RCC 7860 (cell line): ENCODE measurements around the gene NBPF26.
"Not testable (repeated sequence)": the region's sequence is repeated elsewhere in the genome, so short reads cannot be mapped to it uniquely, and the experiment has no call there.

ENCODE experiments used
- DNase-seq: peaks from one replicate; pipeline ENCODE4 v3.0.0-alpha.2; 2015; ENCODE audit warnings: low spot score
- FAIRE-seq: peaks from 2 replicates; lab custom pipeline; 2012; peaks lifted over from hg19 to GRCh38; lab: Jason Lieb, UNC

Gene NBPF26

DNA sequence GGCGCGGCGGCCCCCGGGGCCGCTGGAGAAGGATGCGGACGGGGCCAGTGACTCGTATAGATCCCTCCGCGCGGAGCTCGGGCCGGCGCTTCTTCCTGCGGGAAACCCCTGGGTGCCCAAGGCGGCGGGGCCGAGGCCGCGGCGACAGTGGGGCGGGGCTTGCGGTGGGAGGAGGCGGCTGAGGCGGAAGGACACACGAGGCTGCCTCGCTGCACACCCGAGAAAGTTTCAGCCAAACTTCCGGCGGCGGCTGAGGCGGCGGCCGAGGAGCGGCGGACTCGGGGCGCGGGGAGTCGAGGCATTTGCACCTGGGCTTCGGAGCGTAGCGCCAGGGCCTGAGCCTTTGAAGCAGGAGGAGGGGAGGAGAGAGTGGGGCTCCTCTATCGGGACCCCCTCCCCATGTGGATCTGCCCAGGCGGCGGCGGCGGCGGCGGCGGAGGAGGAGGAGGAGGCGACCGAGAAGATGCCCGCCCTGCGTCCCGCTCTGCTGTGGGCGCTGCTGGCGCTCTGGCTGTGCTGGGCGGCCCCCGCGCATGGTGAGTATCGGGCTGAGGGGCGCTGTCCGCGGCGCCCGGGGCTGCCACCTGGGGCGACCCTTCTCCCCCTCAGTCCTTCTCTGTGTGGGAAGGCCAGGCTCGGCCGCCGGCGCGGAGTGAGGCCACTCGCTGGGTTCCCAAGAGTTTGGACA lies at the start of gene NBPF26:
TSS of gene NBPF26 (plus strand) at position 231 of the 688 bp plus-strand sequence.
- peak; percentile 48 for DNase-seq
- not testable (repeated sequence) for FAIRE-seq

DNA sequence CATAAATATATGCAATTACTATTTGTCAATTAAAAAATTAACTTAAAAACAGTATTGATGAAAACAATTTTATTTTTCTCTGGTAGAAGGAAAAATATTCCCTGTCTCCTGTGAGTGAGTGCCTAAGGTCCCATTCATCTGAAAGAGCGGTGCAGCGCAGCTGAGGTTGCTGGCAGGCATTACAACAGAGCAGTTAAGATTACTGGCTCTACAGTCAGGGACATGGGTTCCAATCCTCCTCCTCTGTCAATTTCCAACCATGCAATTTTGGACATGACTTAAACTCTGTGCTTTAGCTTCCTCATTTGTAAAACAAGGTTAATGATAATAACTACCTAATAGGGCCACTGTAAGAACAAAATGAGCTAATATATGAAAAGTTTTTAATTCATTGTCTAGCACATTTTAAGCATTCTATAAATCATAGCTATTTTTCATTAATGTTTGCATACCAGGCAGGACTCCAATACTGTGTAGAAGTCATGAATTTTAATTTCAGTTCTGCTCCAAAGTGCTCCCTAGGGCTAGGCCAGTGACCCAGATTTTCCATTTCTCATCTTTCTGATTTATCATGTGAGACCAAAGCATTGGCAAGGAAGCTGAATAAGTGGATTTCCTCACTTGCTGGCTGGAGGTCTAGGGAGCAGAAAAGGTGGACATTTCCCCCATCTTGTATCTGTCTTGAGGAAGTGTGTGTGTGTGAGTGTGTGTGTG lies 43.5 kb upstream of the NBPF26 start:
- DNase-seq, result not testable (repeated sequence)

DNA sequence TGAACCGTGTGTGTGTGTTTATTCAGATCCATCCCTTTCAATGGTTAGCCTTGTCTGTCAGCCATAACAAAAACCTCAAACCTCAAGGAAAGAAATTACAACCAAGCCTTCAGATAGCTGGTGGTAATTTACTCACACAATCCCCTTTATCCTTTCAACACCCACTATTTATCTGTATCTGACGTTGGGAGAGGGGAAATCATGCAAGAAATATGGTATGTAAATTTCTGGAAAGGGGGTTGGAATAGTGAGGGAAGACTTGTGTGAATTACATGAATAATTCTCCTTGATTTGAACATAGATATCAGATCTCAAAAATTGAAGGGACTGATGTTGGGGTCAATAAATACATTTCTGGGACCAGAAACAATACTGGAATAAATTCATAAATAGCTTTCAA lies 42.8 kb upstream of the NBPF26 start:
- not testable (repeated sequence) for FAIRE-seq, DNase-seq

More for the DNA sequence above, 43.5 kb upstream of the NBPF26 start:
- FAIRE-seq, result not testable (repeated sequence)

DNA sequence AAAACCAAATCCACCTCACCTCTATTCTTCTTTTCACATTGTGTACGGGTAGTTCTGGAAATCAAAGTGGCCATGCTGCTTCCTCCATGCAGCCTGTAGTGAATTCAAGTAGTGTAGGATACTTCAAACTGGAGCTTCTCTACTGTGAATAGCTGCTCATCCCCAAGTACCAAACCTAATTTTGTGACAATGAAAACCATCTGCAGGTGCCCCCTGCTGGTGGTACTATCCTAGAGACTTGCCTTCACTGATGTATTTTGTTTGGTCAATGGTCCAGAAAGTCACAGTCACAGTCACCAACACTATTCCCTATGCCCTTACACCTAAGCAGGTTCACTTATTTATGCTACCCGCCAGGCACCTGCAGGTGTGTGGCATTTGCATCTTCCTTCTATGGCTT lies 39.3 kb upstream of the NBPF26 start:
- FAIRE-seq, DNase-seq: not testable (repeated sequence)

DNA sequence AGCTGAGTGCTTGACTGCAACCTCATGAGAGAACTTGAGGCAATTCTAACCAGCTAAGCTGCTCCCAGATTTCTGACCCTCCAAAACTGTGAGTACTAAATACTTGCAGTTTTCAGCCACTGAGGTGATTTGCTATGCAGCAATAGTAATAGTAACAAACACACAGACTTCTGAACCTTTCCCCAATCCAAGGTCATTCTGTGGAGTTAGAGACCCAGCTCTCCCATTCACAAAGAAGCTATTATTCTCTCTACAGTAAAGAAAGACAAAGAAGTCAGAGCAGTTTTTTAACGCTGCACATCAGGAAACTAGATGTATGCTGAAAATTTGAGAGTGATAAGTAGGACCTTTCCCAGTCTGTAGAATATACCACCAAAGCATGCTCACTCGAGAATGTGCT lies 38.1 kb upstream of the NBPF26 start:
- not testable (repeated sequence) for DNase-seq, FAIRE-seq

DNA sequence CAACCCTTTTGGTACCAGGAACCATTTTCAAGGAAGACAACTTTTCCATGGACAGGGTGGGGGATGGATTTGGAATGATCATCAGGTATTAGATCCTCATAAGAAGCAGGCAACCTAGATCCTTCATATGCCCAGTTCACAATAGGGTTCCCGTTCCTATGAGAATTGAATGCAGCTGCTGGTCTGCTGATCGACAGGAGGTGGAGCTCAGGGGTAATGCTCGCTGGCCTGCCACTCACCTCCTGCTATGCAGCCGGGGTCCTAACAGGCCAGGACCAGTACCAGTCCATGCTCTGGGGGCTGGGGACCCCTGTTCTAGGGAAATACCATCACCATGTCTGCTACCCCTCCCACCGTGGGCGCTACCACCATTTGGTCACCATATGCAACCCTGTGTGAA lies 36.5 kb upstream of the NBPF26 start:
- not testable (repeated sequence) for DNase-seq, FAIRE-seq

DNA sequence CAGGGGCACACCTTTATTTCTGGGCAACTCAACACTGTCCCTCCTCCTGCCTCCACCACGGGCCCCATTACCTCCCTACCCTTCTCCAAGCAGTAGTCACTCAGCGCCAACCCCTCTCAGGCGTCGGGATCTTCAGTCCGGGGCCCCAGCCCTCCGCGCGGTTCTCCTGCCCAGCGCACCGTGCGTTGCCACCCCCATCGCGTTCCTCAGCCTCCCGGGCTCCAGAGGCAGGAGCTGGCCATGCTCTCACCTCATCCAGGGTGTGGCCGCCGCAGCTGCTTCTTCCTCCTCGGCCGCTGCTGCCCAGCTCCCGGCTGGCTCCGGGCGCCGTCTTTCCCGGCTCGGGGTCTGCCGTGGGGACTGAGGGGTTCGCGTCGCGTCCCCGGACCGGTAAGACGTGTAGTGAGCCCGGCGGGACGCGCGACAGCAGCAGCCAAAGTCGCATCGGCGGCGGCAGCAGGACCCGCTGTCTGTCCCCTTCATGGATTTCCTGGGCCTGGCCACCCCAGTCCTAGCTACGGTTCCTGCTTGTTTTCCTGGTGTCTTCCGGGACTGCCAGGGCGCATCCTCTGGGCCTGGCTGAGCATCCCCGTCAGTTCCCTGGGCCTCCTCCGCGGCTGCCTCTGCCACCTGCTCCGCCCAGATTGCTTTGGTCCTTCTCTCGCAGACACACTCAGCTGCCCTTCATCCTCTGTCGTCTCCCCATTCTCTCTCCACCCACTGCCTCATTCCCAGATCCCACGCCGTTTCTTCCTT lies 22.8 kb upstream of the NBPF26 start:
- not testable (repeated sequence) for FAIRE-seq, DNase-seq

DNA sequence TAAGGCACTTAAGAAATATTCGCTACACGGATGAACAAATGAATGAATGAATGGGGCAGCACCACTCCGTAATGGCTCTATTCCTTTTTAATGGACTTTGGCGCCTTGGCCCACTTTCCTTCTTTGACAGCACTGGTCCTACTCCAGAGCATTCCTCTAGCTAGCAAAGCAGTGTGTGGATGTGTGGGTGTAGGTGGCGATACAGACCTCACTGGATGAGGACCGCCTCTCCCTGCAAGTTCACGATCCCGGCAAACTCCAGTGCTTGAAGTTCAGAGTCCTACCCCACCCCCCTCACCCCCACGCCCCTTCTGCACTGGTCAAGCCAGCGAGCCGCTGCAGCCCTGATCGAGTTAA lies 409 bp upstream of the NBPF26 start:
- not testable (repeated sequence) for FAIRE-seq, DNase-seq

DNA sequence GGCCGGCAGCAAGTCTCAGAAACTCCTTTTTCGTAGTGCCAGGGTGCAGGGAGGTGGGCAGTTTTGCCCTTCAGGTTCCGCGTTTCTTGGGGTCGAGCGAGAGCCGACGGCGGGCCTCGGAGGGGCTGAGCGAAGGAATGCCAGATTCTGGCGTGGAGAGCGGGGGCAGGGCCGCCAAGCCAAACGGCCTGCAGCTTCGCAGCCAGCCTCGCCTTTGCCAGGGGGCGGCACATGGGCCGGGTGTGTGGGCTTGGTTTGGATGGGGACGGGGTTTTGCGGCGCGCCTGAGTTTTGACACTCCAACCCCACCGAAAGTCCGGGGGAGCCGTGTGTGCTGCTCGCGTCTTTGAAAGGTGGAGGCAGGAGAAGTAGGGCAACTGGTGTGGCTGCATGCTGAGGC lies 762 bp downstream of the NBPF26 start:
- not testable (repeated sequence) for DNase-seq, FAIRE-seq

DNA sequence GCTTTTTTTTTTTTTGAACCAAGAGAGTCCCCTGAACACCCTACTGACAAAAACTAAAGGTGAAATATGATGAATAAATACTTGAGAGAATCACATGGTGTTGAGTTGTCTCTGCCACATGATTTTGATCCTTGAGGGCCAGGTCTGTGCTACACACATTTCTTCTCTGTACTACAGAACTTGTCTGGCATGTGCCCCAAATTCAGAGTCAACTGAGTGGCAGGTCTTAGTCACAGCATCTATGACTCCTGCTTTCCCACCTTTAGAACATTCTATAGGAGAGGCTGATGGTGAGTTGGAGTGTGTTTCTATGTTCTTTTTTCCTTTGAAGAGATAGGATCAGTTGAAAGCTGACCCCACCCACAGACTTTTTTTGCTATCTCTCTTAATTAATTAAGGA lies 5.1 kb downstream of the NBPF26 start:
- FAIRE-seq, DNase-seq: not testable (repeated sequence)

DNA sequence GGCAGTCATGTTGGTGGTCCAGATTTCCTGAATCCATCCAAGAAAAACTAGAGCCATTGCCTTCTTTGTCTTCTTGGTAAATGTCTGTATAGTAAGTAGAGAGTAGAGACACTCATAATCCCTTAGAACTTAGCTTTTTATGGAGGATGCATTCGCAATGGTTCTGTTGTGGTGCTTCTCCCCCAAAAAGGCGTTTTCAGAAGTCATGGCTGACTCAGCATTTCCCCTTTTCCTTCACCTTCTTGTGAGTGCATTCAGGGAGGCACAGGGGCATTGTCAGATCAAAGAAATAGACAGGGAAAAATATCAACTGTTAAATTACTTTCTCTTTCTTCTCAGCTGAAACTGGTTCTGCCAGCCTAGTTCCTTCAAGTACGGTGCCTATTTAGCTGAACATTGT lies 45.3 kb downstream of the NBPF26 start:
- FAIRE-seq, DNase-seq: not testable (repeated sequence)

DNA sequence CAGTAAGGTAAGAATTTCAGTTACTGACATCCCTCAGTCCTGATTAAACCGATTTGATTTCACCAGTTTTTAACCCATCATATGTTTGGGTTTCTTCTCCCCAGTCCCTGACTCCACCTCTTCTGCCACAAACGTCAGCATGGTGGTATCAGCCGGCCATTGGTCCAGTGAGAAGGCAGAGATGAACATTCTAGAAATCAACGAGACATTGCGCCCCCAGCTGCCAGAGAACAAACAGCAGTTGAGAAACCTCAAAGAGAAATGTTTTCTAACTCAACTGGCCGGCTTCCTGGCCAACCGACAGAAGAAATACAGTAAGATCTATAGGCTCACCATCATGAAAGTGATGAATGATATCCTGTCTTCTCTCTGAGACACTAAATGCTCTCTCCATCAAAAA lies 81.7 kb downstream of the NBPF26 start:
- not testable (repeated sequence) for DNase-seq, FAIRE-seq

DNA sequence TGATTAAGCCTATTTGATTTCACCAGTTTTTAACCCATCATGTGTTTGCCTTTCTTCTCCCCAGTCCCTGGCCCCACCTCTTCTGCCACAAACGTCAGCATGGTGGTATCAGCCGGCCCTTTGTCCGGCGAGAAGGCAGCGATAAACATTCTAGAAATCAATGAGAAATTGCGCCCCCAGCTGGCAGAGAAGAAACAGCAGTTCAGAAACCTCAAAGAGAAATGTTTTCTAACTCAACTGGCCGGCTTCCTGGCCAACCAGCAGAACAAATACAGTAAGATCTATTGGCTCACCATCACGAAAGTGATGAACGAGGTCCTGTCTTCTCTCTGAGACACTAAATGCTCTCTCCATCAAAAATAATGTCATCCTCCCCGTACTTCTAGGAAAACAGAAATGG lies 88.1 kb downstream of the NBPF26 start:
- DNase-seq, FAIRE-seq: not testable (repeated sequence)

DNA sequence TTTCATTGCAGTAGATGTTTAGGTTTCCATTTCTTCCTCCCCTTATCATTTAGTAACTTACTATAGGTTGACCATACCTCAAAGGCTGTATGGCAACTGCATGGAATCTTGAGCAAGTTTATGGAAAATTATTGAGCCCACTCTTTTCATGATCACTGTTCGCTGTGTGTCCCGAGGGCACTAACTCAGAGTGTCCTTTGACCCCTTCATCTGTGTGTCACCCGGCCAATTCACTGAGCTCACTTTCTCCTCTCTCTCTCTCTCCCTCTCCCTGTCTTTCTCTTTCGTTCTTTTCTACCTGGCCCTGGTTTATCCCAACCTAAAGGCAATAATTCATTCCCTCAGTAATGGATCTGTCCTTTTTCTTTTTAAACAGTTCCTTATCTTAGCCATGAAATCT lies 101.3 kb downstream of the NBPF26 start:
- not testable (repeated sequence) for DNase-seq, FAIRE-seq

DNA sequence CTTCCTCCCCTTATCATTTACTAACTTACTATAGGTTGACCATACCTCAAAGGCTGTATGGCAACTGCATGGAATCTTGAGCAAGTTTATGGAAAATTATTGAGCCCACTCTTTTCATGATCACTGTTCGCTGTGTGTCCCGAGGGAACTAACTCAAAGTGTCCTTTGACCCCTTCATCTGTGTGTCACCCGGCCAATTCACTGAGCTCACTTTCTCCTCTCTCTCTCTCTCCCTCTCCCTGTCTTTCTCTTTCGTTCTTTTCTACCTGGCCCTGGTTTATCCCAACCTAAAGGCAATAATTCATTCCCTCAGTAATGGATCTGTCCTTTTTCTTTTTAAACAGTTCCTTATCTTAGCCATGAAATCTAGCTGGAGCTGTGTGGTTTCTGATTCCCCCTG lies 102.9 kb downstream of the NBPF26 start:
- DNase-seq, FAIRE-seq: not testable (repeated sequence)

DNA sequence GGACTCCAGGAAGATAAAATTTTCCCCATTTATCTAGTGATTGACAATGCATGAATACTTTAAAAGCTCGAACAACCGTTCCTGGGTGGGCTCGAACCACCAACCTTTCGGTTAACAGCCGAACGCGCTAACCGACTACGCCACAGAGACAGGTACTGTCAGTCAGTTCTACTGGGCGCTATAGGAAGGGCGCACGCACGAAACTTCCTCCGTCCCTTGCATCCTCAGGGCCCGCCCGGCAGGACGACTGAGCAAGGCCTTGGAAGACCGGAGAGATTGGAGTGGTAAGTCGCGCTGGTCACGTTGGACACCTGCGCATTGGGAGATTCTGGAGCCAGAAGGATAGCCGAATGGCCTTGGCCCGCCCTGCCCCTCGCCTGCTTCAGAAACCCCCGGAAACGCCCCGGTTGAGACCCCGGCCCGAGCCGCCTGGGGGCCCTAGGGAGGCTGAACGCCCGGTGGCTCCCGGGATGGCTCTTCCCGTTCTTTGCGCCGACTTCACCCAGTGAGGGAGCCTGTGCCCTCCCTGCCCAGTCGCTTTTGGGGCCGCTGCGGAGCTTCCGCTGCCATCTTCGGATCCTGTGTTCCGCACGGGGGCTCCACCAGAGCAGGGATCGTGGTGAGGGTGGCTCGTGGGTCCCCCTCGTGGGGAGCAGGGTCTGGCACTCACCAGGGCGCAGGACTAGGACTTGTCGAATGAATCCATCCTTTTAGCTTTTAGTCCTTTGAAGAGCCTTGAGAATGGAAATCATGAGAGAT lies 120.6 kb downstream of the NBPF26 start:
- DNase-seq, result peak; percentile 66
- FAIRE-seq, result not testable (repeated sequence)

DNA sequence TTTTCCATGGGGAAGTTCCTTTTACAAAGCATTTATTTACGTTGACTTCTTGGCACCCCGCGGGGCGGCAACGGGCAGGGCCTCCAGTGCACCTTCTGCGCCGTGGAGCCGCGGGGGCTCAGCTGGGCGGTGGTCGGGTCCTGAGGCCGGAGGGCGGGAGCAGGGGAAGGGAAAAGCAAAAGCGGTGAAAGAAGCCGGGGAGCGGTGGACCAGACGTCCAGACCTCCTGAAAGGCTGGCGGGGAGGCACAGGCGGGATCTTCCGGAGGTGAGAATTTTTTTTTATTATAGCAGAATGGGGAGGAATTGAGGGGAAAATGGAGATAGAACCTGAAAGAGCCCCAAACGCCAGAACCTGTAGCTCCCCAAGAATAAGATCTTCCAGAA lies 121.2 kb downstream of the NBPF26 start:
- FAIRE-seq, DNase-seq: not testable (repeated sequence)

DNA sequence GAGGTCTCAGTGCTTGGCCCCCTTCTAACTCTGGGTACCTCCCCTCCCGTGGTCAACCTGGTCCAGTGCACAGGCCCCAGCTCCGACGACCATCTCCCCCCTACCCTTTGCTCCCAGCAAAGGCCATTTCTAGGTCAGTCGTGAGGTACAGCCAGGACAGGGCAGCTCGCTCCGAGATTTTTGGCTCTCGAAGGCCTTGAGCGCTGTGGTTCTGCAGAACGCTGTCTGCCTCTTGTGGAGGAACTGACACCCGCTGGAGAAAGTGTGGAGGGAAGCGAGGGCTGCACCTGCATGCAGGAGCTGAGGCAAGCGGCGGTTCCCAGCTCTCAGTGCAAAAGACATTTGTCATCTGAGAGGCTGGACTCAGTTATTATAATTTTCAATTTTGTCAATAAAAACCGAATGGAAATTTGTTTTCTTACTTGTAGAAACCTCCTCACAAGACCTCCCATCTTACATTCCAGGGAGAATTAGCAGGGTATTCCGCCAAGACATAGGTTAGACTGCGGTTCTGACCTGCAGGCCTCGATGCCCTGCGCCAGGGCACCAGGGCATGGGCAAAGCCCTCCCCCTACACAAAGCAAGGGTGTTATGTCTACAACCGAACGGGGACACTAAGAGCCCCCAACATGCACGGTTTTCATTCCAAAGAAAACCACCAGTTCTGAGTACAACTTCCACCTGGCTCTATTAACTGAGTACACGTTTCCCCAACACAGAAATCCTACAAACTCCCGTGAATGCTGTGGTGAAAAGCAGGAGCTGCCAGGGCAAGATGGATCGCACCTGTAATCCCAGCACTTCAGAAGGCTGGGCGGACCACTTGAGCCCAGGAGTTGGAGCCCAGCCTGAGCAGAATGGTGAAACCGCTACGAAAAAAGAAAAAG lies 125.9 kb downstream of the NBPF26 start:
- FAIRE-seq, DNase-seq: not testable (repeated sequence)

DNA sequence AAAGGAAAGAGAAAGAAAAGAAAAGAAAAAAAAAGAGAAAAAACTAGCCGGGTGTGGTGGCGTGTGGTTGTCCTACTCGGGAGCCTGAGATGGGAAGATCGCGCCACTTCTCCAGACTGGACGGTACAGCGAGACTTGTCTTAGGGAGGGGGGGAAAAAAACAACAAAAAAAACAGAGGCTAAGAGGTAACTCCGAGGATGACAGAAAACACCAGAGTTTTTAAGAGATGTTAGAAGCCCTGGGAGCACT lies 126.5 kb downstream of the NBPF26 start:
- DNase-seq, result peak; percentile 69
- FAIRE-seq, result not testable (repeated sequence)
